GM21515 (cell line): Measurements from ENCODE around the gene TBCD.

Source experiments
- ATAC-seq: cut with Tn5 transposase; IDR thresholded peaks from one replicate; pipeline ENCODE4 v1.9.1; 2021; ENCODE audit not compliant: unreplicated experiment

TBCD gene

GRCh38 chr17:82789051-82789592 is 37.3 kb downstream of the TBCD start:
- ATAC-seq, result no peak

- ATAC-seq, result no peak
Measured at GRCh38 chr17:82789806-82790205, 37.9 kb downstream of the TBCD start.

- ATAC-seq, result no peak
Measured at GRCh38 chr17:82790391-82790790, 38.5 kb downstream of the TBCD start.

- no peak for ATAC-seq
Measured at GRCh38 chr17:82791532-82791931, 39.7 kb downstream of the TBCD start.

GRCh38 chr17:82793974-82794630 is 42.2 kb downstream of the TBCD start:
- no peak for ATAC-seq

- ATAC-seq, result no peak
Measured at GRCh38 chr17:82794781-82795482, 43.1 kb downstream of the TBCD start.

GRCh38 chr17:82795615-82796014 is 43.8 kb downstream of the TBCD start:
- no peak for ATAC-seq

GRCh38 chr17:82797061-82797460 is 45.2 kb downstream of the TBCD start:
- ATAC-seq, result no peak

GRCh38 chr17:82798752-82799151 is 46.9 kb downstream of the TBCD start:
- ATAC-seq, result no peak

GRCh38 chr17:82799591-82799990 is 47.7 kb downstream of the TBCD start:
- no peak for ATAC-seq

GRCh38 chr17:82800885-82801284 is 49.0 kb downstream of the TBCD start:
- ATAC-seq, result no peak

- ATAC-seq, result no peak
Measured at GRCh38 chr17:82801377-82801970, 49.6 kb downstream of the TBCD start.

GRCh38 chr17:82802075-82802780 is 50.4 kb downstream of the TBCD start:
- ATAC-seq, result no peak

GRCh38 chr17:82803185-82803584 is 51.3 kb downstream of the TBCD start:
- ATAC-seq, result no peak

GRCh38 chr17:82803606-82804005 is 51.7 kb downstream of the TBCD start:
- ATAC-seq, result no peak

GRCh38 chr17:82804442-82805191 is 52.8 kb downstream of the TBCD start:
- ATAC-seq, result no peak

GRCh38 chr17:82805254-82805653 is 53.4 kb downstream of the TBCD start:
- ATAC-seq, result no peak

GRCh38 chr17:82805823-82806222 is 54.0 kb downstream of the TBCD start:
- no peak for ATAC-seq

- no peak for ATAC-seq
Measured at GRCh38 chr17:82806645-82807044, 54.8 kb downstream of the TBCD start.

- ATAC-seq, result no peak
Measured at GRCh38 chr17:82807101-82807500, 55.2 kb downstream of the TBCD start.

GRCh38 chr17:82807562-82807961 is 55.7 kb downstream of the TBCD start:
- no peak for ATAC-seq
